ENCODE data around the gene RXRB.

DNA sequence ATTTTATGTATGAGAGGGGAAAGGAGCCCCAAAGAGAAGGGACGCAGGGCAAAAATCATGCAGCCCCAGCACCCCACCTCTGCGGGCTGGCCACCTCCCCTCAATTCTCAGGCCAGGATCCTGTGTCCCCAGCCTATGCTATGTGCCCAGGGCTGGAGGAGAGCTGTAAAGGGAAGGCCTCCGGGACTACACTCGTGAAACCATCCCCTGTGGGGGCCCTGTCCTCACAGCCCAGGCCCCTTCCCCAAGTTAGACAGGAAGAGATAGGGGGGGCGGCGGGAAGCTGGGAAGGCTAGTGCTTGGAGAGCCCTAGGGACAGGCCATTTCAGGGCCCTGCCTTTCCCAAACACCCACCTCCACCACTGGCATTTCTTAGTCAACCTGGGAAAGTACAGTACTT, 6.8 kb downstream of the RXRB start:
- TF ChIP-seq CBFB (CRISPR knock-in tag; IDR thresholded peaks at IDR 0.05) = no peak
- TF ChIP-seq EZH2 (conservative IDR thresholded peaks at IDR 0.05; ENCODE audit: low read depth, low read length) = no peak
- TF ChIP-seq, protein P1, sequence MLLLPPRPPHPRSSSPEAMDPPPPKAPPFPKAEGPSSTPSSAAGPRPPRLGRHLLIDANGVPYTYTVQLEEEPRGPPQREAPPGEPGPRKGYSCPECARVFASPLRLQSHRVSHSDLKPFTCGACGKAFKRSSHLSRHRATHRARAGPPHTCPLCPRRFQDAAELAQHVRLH (CRISPR knock-in tag; IDR thresholded peaks at IDR 0.05; ENCODE audit: borderline replicate concordance, low read depth) = no peak
- no peak for TF ChIP-seq PHF20 (CRISPR knock-in tag; IDR thresholded peaks at IDR 0.05)
- TF ChIP-seq, protein P2, sequence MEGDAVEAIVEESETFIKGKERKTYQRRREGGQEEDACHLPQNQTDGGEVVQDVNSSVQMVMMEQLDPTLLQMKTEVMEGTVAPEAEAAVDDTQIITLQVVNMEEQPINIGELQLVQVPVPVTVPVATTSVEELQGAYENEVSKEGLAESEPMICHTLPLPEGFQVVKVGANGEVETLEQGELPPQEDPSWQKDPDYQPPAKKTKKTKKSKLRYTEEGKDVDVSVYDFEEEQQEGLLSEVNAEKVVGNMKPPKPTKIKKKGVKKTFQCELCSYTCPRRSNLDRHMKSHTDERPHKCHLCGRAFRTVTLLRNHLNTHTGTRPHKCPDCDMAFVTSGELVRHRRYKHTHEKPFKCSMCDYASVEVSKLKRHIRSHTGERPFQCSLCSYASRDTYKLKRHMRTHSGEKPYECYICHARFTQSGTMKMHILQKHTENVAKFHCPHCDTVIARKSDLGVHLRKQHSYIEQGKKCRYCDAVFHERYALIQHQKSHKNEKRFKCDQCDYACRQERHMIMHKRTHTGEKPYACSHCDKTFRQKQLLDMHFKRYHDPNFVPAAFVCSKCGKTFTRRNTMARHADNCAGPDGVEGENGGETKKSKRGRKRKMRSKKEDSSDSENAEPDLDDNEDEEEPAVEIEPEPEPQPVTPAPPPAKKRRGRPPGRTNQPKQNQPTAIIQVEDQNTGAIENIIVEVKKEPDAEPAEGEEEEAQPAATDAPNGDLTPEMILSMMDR (CRISPR knock-in tag; IDR thresholded peaks at IDR 0.05) = no peak
- no peak for TF ChIP-seq RFX5 (IDR thresholded peaks at IDR 0.05; ENCODE audit: low read depth, low read length)
- TF ChIP-seq, protein P3, sequence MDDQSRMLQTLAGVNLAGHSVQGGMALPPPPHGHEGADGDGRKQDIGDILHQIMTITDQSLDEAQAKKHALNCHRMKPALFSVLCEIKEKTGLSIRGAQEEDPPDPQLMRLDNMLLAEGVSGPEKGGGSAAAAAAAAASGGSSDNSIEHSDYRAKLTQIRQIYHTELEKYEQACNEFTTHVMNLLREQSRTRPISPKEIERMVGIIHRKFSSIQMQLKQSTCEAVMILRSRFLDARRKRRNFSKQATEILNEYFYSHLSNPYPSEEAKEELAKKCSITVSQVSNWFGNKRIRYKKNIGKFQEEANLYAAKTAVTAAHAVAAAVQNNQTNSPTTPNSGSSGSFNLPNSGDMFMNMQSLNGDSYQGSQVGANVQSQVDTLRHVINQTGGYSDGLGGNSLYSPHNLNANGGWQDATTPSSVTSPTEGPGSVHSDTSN (CRISPR knock-in tag; IDR thresholded peaks at IDR 0.05; ENCODE audit: borderline replicate concordance) = no peak
- TF ChIP-seq, protein P4, sequence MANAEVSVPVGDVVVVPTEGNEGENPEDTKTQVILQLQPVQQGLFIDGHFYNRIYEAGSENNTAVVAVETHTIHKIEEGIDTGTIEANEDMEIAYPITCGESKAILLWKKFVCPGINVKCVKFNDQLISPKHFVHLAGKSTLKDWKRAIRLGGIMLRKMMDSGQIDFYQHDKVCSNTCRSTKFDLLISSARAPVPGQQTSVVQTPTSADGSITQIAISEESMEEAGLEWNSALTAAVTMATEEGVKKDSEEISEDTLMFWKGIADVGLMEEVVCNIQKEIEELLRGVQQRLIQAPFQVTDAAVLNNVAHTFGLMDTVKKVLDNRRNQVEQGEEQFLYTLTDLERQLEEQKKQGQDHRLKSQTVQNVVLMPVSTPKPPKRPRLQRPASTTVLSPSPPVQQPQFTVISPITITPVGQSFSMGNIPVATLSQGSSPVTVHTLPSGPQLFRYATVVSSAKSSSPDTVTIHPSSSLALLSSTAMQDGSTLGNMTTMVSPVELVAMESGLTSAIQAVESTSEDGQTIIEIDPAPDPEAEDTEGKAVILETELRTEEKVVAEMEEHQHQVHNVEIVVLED (CRISPR knock-in tag; IDR thresholded peaks at IDR 0.05; ENCODE audit: borderline replicate concordance) = no peak
- no peak for TF ChIP-seq NFIC (IDR thresholded peaks at IDR 0.05; ENCODE audit: low read length)
- TF ChIP-seq, protein P5, sequence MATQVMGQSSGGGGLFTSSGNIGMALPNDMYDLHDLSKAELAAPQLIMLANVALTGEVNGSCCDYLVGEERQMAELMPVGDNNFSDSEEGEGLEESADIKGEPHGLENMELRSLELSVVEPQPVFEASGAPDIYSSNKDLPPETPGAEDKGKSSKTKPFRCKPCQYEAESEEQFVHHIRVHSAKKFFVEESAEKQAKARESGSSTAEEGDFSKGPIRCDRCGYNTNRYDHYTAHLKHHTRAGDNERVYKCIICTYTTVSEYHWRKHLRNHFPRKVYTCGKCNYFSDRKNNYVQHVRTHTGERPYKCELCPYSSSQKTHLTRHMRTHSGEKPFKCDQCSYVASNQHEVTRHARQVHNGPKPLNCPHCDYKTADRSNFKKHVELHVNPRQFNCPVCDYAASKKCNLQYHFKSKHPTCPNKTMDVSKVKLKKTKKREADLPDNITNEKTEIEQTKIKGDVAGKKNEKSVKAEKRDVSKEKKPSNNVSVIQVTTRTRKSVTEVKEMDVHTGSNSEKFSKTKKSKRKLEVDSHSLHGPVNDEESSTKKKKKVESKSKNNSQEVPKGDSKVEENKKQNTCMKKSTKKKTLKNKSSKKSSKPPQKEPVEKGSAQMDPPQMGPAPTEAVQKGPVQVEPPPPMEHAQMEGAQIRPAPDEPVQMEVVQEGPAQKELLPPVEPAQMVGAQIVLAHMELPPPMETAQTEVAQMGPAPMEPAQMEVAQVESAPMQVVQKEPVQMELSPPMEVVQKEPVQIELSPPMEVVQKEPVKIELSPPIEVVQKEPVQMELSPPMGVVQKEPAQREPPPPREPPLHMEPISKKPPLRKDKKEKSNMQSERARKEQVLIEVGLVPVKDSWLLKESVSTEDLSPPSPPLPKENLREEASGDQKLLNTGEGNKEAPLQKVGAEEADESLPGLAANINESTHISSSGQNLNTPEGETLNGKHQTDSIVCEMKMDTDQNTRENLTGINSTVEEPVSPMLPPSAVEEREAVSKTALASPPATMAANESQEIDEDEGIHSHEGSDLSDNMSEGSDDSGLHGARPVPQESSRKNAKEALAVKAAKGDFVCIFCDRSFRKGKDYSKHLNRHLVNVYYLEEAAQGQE (IDR thresholded peaks at IDR 0.05; ENCODE audit: borderline replicate concordance in 1 of 2, low read depth in 1 of 2, low read length in 2 of 2) = no peak
- no peak for TF ChIP-seq RNF2 (conservative IDR thresholded peaks at IDR 0.05; ENCODE audit: low read depth)
